K562 (cell line): ENCODE measurements around the gene NCR1. TPM values are rescaled to one million over a fixed set of nuclear protein-coding genes. Genes with fewer than 3 reads are reported as not detected.

Experiments used
- BCLAF1 ChIP-seq, 2 experiments: fragments of 450-650 bp in 1 of 2; IDR thresholded peaks; 2 replicates each; pipeline ENCODE4 v1.6.1; 2011 to 2017; ENCODE audit warnings: low read depth in 2 of 2, antibody characterized with exemption in 1 of 2, borderline replicate concordance in 1 of 2, low read length in 1 of 2, mild to moderate bottlenecking in 1 of 2, mixed read lengths in 1 of 2; ENCODE audit not compliant: control insufficient read depth in 1 of 2
- CAMTA2 ChIP-seq: fragments of 250-450 bp; sonication (Bioruptor Pico); conservative IDR thresholded peaks from 2 replicates; pipeline ENCODE4 v1.5.1; 2022
- CCAR2 ChIP-seq: fragments of 200-400 bp; formaldehyde crosslinking; IDR thresholded peaks from 2 replicates; pipeline ENCODE4 v1.6.1; 2017; ENCODE audit warnings: mild to moderate bottlenecking, low read depth, low read length
- CEBPG ChIP-seq, 3 experiments: fragments of 200-800 bp in 1 of 3; sonication (Bioruptor generic) in 1 of 3; sonication (generic) in 1 of 3; formaldehyde crosslinking in 1 of 3; IDR thresholded peaks in 2 of 3; conservative IDR thresholded peaks in 1 of 3; 2 replicates each; pipeline versions ENCODE4 v1.6.1 to v1.8.0; 2016 to 2022; ENCODE audit warnings: missing compliant biosample characterization in 2 of 3, missing genetic modification characterization in 2 of 3, mild to moderate bottlenecking in 1 of 3, missing genetic modification reagents in 1 of 3
- FOXA1 ChIP-seq: fragments of 450-650 bp; IDR thresholded peaks from 2 replicates; pipeline ENCODE4 v1.6.1; 2016; ENCODE audit warnings: mild to moderate bottlenecking, borderline replicate concordance
- FOXJ2 ChIP-seq: fragments of 200-800 bp; sonication (Bioruptor generic); IDR thresholded peaks from 2 replicates; pipeline ENCODE4 v1.6.1; 2016; ENCODE audit warnings: missing genetic modification characterization, missing compliant biosample characterization
- FOXK2 ChIP-seq, 2 experiments: fragments of 450-650 bp; IDR thresholded peaks in 1 of 2; conservative IDR thresholded peaks in 1 of 2; 2 replicates each; pipeline ENCODE4 v1.6.1; 2016; ENCODE audit warnings: low read depth in 2 of 2, mild to moderate bottlenecking in 1 of 2
- HCFC1 ChIP-seq: IDR thresholded peaks from 2 replicates; pipeline ENCODE4 v1.6.1; 2012; ENCODE audit warnings: low read depth, low read length, improper control_type of control experiment
- MAZ ChIP-seq, 2 experiments: fragments of 450-650 bp in 1 of 2; sonication (generic) in 1 of 2; formaldehyde crosslinking; IDR thresholded peaks in 1 of 2; conservative IDR thresholded peaks in 1 of 2; 2 replicates each; pipeline versions ENCODE4 v1.4.0 to v1.5.0; 2020; ENCODE audit warnings: mild to moderate bottlenecking in 1 of 2, missing genetic modification reagents in 1 of 2
- NEUROD1 ChIP-seq: fragments of 150-350 bp; IDR thresholded peaks from 2 replicates; pipeline ENCODE4 v1.6.1; 2014; ENCODE audit warnings: borderline replicate concordance, low read length, low read depth; ENCODE audit not compliant: partially characterized antibody
- PHF20 ChIP-seq: fragments of 450-650 bp; IDR thresholded peaks from 2 replicates; pipeline ENCODE4 v1.6.1; 2018; ENCODE audit not compliant: partially characterized antibody
- TEAD1 ChIP-seq, 2 experiments: fragments of 450-650 bp in 1 of 2; sonication (generic) in 1 of 2; formaldehyde crosslinking; IDR thresholded peaks; 2 replicates each; pipeline versions ENCODE4 v1.4.0 to v1.8.0; 2020 to 2022; ENCODE audit warnings: mild to moderate bottlenecking in 2 of 2, missing genetic modification reagents in 1 of 2
- TRIM24 ChIP-seq, 2 experiments: fragments of 450-650 bp; IDR thresholded peaks; 2 replicates each; pipeline ENCODE4 v1.6.1; 2016
- TRIM28 ChIP-seq: fragments of 450-650 bp; IDR thresholded peaks from 2 replicates; pipeline ENCODE4 v1.6.1; 2017
- ZNF696 ChIP-seq: fragments of 250-450 bp; sonication (Bioruptor Pico); conservative IDR thresholded peaks from 2 replicates; pipeline ENCODE4 v1.4.0; 2020; ENCODE audit warnings: mild to moderate bottlenecking, moderate library complexity
- ZZZ3 ChIP-seq: fragments of 450-650 bp; IDR thresholded peaks from 2 replicates; pipeline ENCODE4 v1.6.1; 2016; ENCODE audit warnings: antibody characterized with exemption, mild to moderate bottlenecking, moderate library complexity
- polyA plus RNA-seq, 8 experiments: library from polyadenylated mRNA; depleted of rRNA in 4 of 8; stranded (reverse) in 5 of 8; unstranded in 3 of 8; fragments of >200 nt; fragmentation: Nextera tagmentation in 2 of 8; fragmentation: Illumina TruSeq in 1 of 8; extraction: Ambion mirVana in 2 of 8; extraction: Trizol in 1 of 8; gene quantifications; 2 replicates each; pipeline versions ENCODE4 v1.2.1 to v1.2.3, GENCODE V29; 2011 to 2014; ENCODE audit warnings: inconsistent platforms in 1 of 8, missing spikeins in 1 of 8
- total RNA-seq, 7 experiments: library from RNA; depleted of rRNA in 6 of 7; stranded (reverse); fragments of >200 nt in 6 of 7; fragmentation: Illumina TruSeq in 2 of 7; extraction: Trizol in 2 of 7; gene quantifications; 2 replicates each; pipeline versions ENCODE4 v1.2.1 to v1.2.3, GENCODE V29; 2011 to 2021; ENCODE audit warnings: low replicate concordance in 1 of 7
- TF ChIP-seq, protein P1 (sequence below): fragments of 250-450 bp; sonication (Bioruptor Pico); IDR thresholded peaks from 2 replicates; pipeline ENCODE4 v1.5.1; 2021; ENCODE audit warnings: mild to moderate bottlenecking
- TF ChIP-seq, protein P2 (sequence below): fragments of 250-450 bp; sonication (Bioruptor Pico); IDR thresholded peaks from 2 replicates; pipeline ENCODE4 v1.6.1; 2021; ENCODE audit warnings: mild to moderate bottlenecking
- TF ChIP-seq, protein P3 (sequence below): sonication (generic); formaldehyde crosslinking; IDR thresholded peaks from 2 replicates; pipeline ENCODE4 v1.8.0; 2023; ENCODE audit warnings: mild to moderate bottlenecking, missing genetic modification reagents
- TF ChIP-seq, protein P4 (sequence below): fragments of 450-650 bp; formaldehyde crosslinking; IDR thresholded peaks from 2 replicates; pipeline ENCODE4 v1.4.0; 2020; ENCODE audit warnings: mild to moderate bottlenecking

Gene NCR1
- total and polyA plus RNA-seq, 9 of the 15 experiments (the other 6 are each of a cell fraction or from before 2014, with no cell fraction given) = 0.25 to 3.1 (median 1.2) TPM

DNA sequence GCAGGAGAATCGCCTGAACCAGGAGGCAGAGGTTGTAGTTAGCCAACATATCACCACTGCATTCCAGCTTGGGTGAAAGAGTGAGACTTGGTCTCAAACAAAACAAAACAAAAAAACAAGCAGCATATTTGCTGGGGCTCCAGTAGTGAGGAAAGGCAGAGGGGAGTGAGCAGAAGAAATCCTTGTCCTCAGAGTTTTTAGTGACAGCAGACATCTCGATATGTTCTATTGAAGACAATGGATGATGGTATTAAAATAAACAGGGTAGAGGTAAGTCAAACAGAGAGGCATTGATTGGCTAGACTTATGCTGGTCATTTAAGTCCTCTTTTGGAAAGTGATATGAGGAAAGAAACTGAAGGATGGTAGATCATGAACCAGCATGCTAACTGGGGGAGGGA lies 22.4 kb downstream of the NCR1 start (continued):
- TF ChIP-seq BCLAF1 (IDR thresholded peaks at IDR 0.05; ENCODE audit: borderline replicate concordance in 1 of 2, control insufficient read depth in 1 of 2, low read depth in 2 of 2, low read length in 1 of 2) (no peak), CCAR2 (no peak), MAZ (CRISPR knock-in tag; conservative IDR thresholded peaks at IDR 0.05 in 1 of 2, IDR thresholded peaks at IDR 0.05 in 1 of 2) (no peak), HCFC1 (no peak), PHF20 (no peak), FOXK2 (conservative IDR thresholded peaks at IDR 0.05 in 1 of 2, IDR thresholded peaks at IDR 0.05 in 1 of 2; ENCODE audit: low read depth in 2 of 2) (0 out of 4 replicates have a peak, but pooled peaks of 1 of the 2 experiments have one; percentile 39), TRIM24 (IDR thresholded peaks at IDR 0.05) (peak in 1 of 2 experiments; percentile 81; a peak in 3 of 4 replicates), CEBPG (CRISPR knock-in tag; IDR thresholded peaks at IDR 0.05) (no peak), CEBPG (tag; conservative IDR thresholded peaks at IDR 0.05 in 1 of 2, IDR thresholded peaks at IDR 0.05 in 1 of 2) (no peak), CAMTA2 (CRISPR knock-in tag) (no peak), NEUROD1 (no peak), ZNF696 (CRISPR knock-in tag) (no peak), FOXA1 (no peak), TEAD1 (CRISPR knock-in tag; IDR thresholded peaks at IDR 0.05) (no peak), FOXJ2 (no peak), TRIM28 (peak; percentile 99), ZZZ3 (no peak)
- TF ChIP-seq, protein P1, sequence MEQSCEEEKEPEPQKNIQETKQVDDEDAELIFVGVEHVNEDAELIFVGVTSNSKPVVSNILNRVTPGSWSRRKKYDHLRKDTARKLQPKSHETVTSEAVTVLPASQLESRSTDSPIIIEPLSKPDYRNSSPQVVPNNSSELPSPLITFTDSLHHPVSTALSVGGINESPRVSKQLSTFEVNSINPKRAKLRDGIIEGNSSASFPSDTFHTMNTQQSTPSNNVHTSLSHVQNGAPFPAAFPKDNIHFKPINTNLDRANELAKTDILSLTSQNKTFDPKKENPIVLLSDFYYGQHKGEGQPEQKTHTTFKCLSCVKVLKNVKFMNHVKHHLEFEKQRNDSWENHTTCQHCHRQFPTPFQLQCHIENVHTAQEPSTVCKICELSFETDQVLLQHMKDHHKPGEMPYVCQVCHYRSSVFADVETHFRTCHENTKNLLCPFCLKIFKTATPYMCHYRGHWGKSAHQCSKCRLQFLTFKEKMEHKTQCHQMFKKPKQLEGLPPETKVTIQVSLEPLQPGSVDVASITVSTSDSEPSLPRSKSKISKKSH (CRISPR knock-in tag) = peak; percentile 18; the same call in 1 of the 2 replicates
- TF ChIP-seq, protein P2, sequence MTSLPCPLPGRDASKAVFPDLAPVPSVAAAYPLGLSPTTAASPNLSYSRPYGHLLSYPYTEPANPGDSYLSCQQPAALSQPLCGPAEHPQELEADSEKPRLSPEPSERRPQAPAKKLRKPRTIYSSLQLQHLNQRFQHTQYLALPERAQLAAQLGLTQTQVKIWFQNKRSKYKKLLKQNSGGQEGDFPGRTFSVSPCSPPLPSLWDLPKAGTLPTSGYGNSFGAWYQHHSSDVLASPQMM = no peak
- TF ChIP-seq, protein P3, sequence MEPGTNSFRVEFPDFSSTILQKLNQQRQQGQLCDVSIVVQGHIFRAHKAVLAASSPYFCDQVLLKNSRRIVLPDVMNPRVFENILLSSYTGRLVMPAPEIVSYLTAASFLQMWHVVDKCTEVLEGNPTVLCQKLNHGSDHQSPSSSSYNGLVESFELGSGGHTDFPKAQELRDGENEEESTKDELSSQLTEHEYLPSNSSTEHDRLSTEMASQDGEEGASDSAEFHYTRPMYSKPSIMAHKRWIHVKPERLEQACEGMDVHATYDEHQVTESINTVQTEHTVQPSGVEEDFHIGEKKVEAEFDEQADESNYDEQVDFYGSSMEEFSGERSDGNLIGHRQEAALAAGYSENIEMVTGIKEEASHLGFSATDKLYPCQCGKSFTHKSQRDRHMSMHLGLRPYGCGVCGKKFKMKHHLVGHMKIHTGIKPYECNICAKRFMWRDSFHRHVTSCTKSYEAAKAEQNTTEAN (CRISPR knock-in tag) = no peak
- TF ChIP-seq, protein P4, sequence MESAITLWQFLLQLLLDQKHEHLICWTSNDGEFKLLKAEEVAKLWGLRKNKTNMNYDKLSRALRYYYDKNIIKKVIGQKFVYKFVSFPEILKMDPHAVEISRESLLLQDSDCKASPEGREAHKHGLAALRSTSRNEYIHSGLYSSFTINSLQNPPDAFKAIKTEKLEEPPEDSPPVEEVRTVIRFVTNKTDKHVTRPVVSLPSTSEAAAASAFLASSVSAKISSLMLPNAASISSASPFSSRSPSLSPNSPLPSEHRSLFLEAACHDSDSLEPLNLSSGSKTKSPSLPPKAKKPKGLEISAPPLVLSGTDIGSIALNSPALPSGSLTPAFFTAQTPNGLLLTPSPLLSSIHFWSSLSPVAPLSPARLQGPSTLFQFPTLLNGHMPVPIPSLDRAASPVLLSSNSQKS (CRISPR knock-in tag) = no peak
